ENCODE results near the gene BPHL. TPM values are rescaled to one million over a fixed set of nuclear protein-coding genes. Genes with fewer than 3 reads are reported as not detected.
A peak's percentile ranks its signal among the peaks of the same experiment; 100 is the strongest.
"Not testable (repeated sequence)": the region's sequence is repeated elsewhere in the genome, so short reads cannot be mapped to it uniquely, and the experiment has no call there.

The BPHL gene
- total and polyA plus RNA-seq, 2 donors (not counting 1 experiment from before 2014, with no cell fraction given): 10.3 to 14.3 TPM

DNA sequence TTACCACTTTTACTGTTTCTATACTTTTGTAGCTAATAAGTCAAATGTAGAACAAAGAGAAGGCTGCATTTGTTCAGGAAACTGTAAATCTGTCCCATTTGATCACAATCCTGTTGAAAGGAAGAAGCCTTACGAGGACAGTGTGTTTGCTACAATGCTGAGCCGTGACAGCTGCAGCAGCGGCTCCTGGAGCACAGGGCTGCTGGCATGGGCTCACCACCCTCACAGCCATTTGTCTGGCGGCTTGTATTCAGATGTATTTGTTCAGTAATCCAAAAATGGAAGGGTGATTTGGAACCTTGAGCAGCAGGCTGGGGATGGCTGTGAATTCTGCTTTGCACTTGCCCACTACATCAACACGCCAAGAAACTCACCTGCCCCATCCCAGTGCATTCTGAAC lies 33.2 kb downstream of the BPHL start:
- no peak for TF ChIP-seq EZH2 (IDR thresholded peaks at IDR 0.05; ENCODE audit: borderline replicate concordance, insufficient read depth, low read depth, low read length, poor library complexity, severe bottlenecking)
- TF ChIP-seq, protein P1, sequence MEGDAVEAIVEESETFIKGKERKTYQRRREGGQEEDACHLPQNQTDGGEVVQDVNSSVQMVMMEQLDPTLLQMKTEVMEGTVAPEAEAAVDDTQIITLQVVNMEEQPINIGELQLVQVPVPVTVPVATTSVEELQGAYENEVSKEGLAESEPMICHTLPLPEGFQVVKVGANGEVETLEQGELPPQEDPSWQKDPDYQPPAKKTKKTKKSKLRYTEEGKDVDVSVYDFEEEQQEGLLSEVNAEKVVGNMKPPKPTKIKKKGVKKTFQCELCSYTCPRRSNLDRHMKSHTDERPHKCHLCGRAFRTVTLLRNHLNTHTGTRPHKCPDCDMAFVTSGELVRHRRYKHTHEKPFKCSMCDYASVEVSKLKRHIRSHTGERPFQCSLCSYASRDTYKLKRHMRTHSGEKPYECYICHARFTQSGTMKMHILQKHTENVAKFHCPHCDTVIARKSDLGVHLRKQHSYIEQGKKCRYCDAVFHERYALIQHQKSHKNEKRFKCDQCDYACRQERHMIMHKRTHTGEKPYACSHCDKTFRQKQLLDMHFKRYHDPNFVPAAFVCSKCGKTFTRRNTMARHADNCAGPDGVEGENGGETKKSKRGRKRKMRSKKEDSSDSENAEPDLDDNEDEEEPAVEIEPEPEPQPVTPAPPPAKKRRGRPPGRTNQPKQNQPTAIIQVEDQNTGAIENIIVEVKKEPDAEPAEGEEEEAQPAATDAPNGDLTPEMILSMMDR (IDR thresholded peaks at IDR 0.05): no peak
- CTCF ChIA-PET: interaction anchor here (1.1 kb wide), 1 partner anchor 14 kb away, joined by 3 read pairs; no protein-coding TSS in a partner anchor
- no peaks in the 10 kb centered on the region for H4K20me1 ChIP-seq (ENCODE audit: control insufficient read depth, insufficient read depth, low read length, poor library complexity, severe bottlenecking)
- 88% methylated on average over 4 of the region's 5 CpGs for WGBS (ENCODE audit: insufficient coverage)
- H3K4me3 Mint-ChIP-seq: no peak overlapping the region
- POLR2A ChIA-PET: no interaction called here
- H3K4me1 ChIP-seq (ENCODE audit: control insufficient read depth in 2 of 2, insufficient read depth in 2 of 2, low read length in 2 of 2): peaks cover 2 to 6% of the 10 kb centered on the region in 2 donors
- no peak overlapping the region for H3K9ac ChIP-seq (ENCODE audit: low read length)
- H3K4me1 Mint-ChIP-seq: peaks cover 7% of the 10 kb centered on the region
- H3K9me3 Mint-ChIP-seq (ENCODE audit: insufficient read depth): no peaks in the 10 kb centered on the region
- peaks cover 0 to 4% of the 10 kb centered on the region in 2 experiments for H3K36me3 ChIP-seq (replicated peaks in 1 of 2; ENCODE audit: control extremely low read depth in 1 of 2, control insufficient read depth in 1 of 2, extremely low read depth in 1 of 2, insufficient read depth in 2 of 2, low read length in 1 of 2)
- no peaks in the 10 kb centered on the region for H3K79me2 ChIP-seq (ENCODE audit: control insufficient read depth, insufficient read depth, low read length)
- H3K27me3 Mint-ChIP-seq: peaks cover 5% of the 10 kb centered on the region
- DNase-seq: no peak
- intact Hi-C loops (cut with micrococcal nuclease): no loop called here
- no peak overlapping the region for H3K4me3 ChIP-seq (ENCODE audit: control extremely low read depth in 1 of 5, extremely low read depth in 1 of 5, insufficient read depth in 1 of 5, low read depth in 2 of 5, low read length in 4 of 5)
- H3K4me2 ChIP-seq (replicated peaks; ENCODE audit: low read depth, low read length, poor library complexity, severe bottlenecking): no peak overlapping the region
- no peak overlapping the region for H3K27ac ChIP-seq (ENCODE audit: low read length in 2 of 2)
- ATAC-seq (ENCODE audit: low read depth): no peak
- peaks cover 0 to 3% (median 0%) of the 10 kb centered on the region in 4 experiments for H3K27me3 ChIP-seq (replicated peaks in 1 of 4; ENCODE audit: control extremely low read depth in 1 of 4, control insufficient read depth in 3 of 4, insufficient read depth in 4 of 4, low read length in 3 of 4)
- H3K9me3 ChIP-seq (ENCODE audit: control extremely low read depth in 1 of 3, control insufficient read depth in 2 of 3, insufficient read depth in 1 of 3, low read length in 2 of 3): peaks cover 0 to 9% (median 0%) of the 10 kb centered on the region in 3 donors
- H2AFZ ChIP-seq (ENCODE audit: insufficient read depth, low read depth, low read length, poor library complexity, severe bottlenecking): no peak overlapping the region
- H3K27ac Mint-ChIP-seq: no peak overlapping the region

DNA sequence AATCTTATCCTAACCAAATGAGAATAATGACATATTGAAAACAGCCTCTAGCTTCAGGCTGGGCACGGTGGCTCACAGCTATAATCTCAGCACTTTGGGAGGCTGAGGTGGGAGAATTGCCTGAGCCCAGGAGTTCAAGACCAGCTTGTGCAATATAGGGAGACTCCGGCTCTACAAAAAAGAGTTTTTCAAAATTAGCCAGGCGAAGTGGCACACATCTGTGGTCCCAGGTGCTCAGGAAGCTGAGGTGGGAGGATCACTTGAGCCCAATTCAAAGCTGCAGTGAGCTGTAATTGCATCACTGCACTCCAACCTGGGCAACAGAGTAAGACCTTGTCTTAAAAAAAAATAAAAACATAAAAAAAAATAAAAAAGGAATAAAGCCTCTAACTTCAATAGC lies 34.2 kb downstream of the BPHL start:
- Mint-ChIP-seq H3K4me1 (peaks cover 11% of the 10 kb centered on the region), H3K4me3 (no peak overlapping the region), H3K27ac (no peak overlapping the region), H3K9me3 (ENCODE audit: insufficient read depth) (no peaks in the 10 kb centered on the region), H3K27me3 (peaks cover 7% of the 10 kb centered on the region)
- Histone ChIP-seq H3K36me3 (replicated peaks in 1 of 2; ENCODE audit: control extremely low read depth in 1 of 2, control insufficient read depth in 1 of 2, extremely low read depth in 1 of 2, insufficient read depth in 2 of 2, low read length in 1 of 2) (peaks cover 0 to 4% of the 10 kb centered on the region in 2 experiments), H3K27ac (ENCODE audit: low read length in 2 of 2) (no peak overlapping the region), H4K20me1 (ENCODE audit: control insufficient read depth, insufficient read depth, low read length, poor library complexity, severe bottlenecking) (no peaks in the 10 kb centered on the region), H3K9me3 (ENCODE audit: control extremely low read depth in 1 of 3, control insufficient read depth in 2 of 3, insufficient read depth in 1 of 3, low read length in 2 of 3) (peaks cover 0 to 8% (median 0%) of the 10 kb centered on the region in 3 donors), H3K4me1 (ENCODE audit: control insufficient read depth in 2 of 2, insufficient read depth in 2 of 2, low read length in 2 of 2) (peaks cover 4 to 10% of the 10 kb centered on the region in 2 donors), H2AFZ (ENCODE audit: insufficient read depth, low read depth, low read length, poor library complexity, severe bottlenecking) (no peak overlapping the region), H3K4me3 (ENCODE audit: control extremely low read depth in 1 of 5, extremely low read depth in 1 of 5, insufficient read depth in 1 of 5, low read depth in 2 of 5, low read length in 4 of 5) (no peak overlapping the region), H3K27me3 (replicated peaks in 1 of 4; ENCODE audit: control extremely low read depth in 1 of 4, control insufficient read depth in 3 of 4, insufficient read depth in 4 of 4, low read length in 3 of 4) (peaks cover 0 to 3% (median 0%) of the 10 kb centered on the region in 4 experiments), H3K4me2 (replicated peaks; ENCODE audit: low read depth, low read length, poor library complexity, severe bottlenecking) (no peak overlapping the region), H3K79me2 (ENCODE audit: control insufficient read depth, insufficient read depth, low read length) (no peaks in the 10 kb centered on the region), H3K9ac (ENCODE audit: low read length) (no peak overlapping the region)
- ChIA-PET CTCF (interaction anchor here (0.6 to 1.3 kb wide), 3 partner anchors 10 to 28 kb away, joined by 3 to 4 read pairs (median 3); no protein-coding TSS in a partner anchor), POLR2A (no interaction called here)
- TF ChIP-seq EZH2 (IDR thresholded peaks at IDR 0.05; ENCODE audit: borderline replicate concordance, insufficient read depth, low read depth, low read length, poor library complexity, severe bottlenecking): no peak
- TF ChIP-seq, protein P1 (IDR thresholded peaks at IDR 0.05): no peak
- DNase-seq (no peak), ATAC-seq (ENCODE audit: low read depth) (no peak)
- intact Hi-C loops (cut with micrococcal nuclease): no loop called here
- 69% methylated on average over 2 of the region's 3 CpGs for WGBS (ENCODE audit: insufficient coverage)

DNA sequence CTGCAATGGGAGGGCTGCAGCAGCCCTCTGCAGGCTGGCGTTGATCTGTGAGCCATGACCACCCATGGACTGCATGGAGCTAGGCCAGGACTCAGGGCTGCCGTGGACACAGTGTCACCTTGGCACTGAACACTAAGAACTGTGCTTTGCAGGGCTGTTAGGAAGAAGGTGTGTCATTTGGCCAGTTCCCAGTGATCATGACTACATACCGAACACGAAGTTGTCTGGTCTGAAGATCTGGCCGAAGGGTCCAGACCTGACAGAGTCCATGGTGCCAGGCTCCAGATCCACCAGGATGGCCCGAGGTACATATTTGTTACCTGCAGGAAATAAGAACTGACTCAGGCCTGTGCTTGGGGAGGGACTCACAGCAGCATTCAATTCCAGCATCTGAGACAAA lies 36.9 kb downstream of the BPHL start:
- H3K9ac ChIP-seq (ENCODE audit: low read length); H3K4me3 ChIP-seq (ENCODE audit: control extremely low read depth in 1 of 5, extremely low read depth in 1 of 5, insufficient read depth in 1 of 5, low read depth in 2 of 5, low read length in 4 of 5); H3K9me3 ChIP-seq (ENCODE audit: control extremely low read depth in 1 of 3, control insufficient read depth in 2 of 3, insufficient read depth in 1 of 3, low read length in 2 of 3); H3K79me2 ChIP-seq (ENCODE audit: control insufficient read depth, insufficient read depth, low read length); H4K20me1 ChIP-seq (ENCODE audit: control insufficient read depth, insufficient read depth, low read length, poor library complexity, severe bottlenecking); H3K4me2 ChIP-seq (replicated peaks; ENCODE audit: low read depth, low read length, poor library complexity, severe bottlenecking); ATAC-seq (ENCODE audit: low read depth); H3K36me3 ChIP-seq (replicated peaks in 1 of 2; ENCODE audit: control extremely low read depth in 1 of 2, control insufficient read depth in 1 of 2, extremely low read depth in 1 of 2, insufficient read depth in 2 of 2, low read length in 1 of 2); DNase-seq; POLR2A ChIA-PET; H3K27me3 Mint-ChIP-seq; H3K9me3 Mint-ChIP-seq (ENCODE audit: insufficient read depth); H3K27me3 ChIP-seq (replicated peaks in 1 of 4; ENCODE audit: control extremely low read depth in 1 of 4, control insufficient read depth in 3 of 4, insufficient read depth in 4 of 4, low read length in 3 of 4); H3K27ac Mint-ChIP-seq; H3K27ac ChIP-seq (ENCODE audit: low read length in 2 of 2); H2AFZ ChIP-seq (ENCODE audit: insufficient read depth, low read depth, low read length, poor library complexity, severe bottlenecking): not testable (repeated sequence)
- CTCF ChIA-PET: interaction anchor here (0.6 kb wide), 1 partner anchor 44 kb away, joined by 3 read pairs; no protein-coding TSS in a partner anchor
- H3K4me1 ChIP-seq (ENCODE audit: control insufficient read depth in 2 of 2, insufficient read depth in 2 of 2, low read length in 2 of 2): peaks cover 8 to 18% of the 10 kb centered on the region in 2 donors
- intact Hi-C loops (cut with micrococcal nuclease): loop anchor here (5.0 kb wide), 1 partner anchor 592 kb away; no protein-coding TSS in a partner anchor
- WGBS (ENCODE audit: insufficient coverage): 97% methylated on average over 5 of the region's 6 CpGs
- peak overlapping the region; percentile 29 for H3K4me3 Mint-ChIP-seq
- H3K4me1 Mint-ChIP-seq: peaks cover 19% of the 10 kb centered on the region
